HL-60 (cell line): ENCODE results near the gene CARM1. TPM values are rescaled to one million over a fixed set of nuclear protein-coding genes. Genes with fewer than 3 reads are reported as not detected.

ENCODE experiments used
- DNase-seq, 2 experiments: peaks; one replicate each; pipeline ENCODE4 v3.0.0-alpha.2; 2010 to 2020; ENCODE audit warnings: low read depth in 1 of 2, low spot score in 1 of 2
- H3K27ac ChIP-seq: fragments of 250-450 bp; sonication (Bioruptor Pico); replicated peaks from 2 replicates; pipeline ENCODE4 v1.5.1; 2020; ENCODE audit warnings: mild to moderate bottlenecking, moderate library complexity
- H3K27me3 ChIP-seq: fragments of 250-450 bp; sonication (Bioruptor Pico); 2 replicates; pipeline ENCODE4 v1.5.1; 2021; ENCODE audit warnings: mild to moderate bottlenecking, moderate library complexity; ENCODE audit not compliant: insufficient read depth, poor library complexity, severe bottlenecking
- H3K4me3 ChIP-seq: replicated peaks from 2 replicates; pipeline ENCODE4 v1.5.1; 2011; ENCODE audit warnings: mild to moderate bottlenecking, control low read depth, low read length; ENCODE audit not compliant: insufficient read depth
- CTCF ChIP-seq: IDR thresholded peaks from one replicate; pipeline ENCODE4 v1.5.1; 2011; ENCODE audit warnings: low read length, control low read depth, inconsistent platforms; ENCODE audit not compliant: insufficient read depth
- GABPA ChIP-seq: IDR thresholded peaks from 2 replicates; pipeline ENCODE4 v1.6.1; 2012; ENCODE audit warnings: low read depth
- POLR2AphosphoS5 ChIP-seq: IDR thresholded peaks from 2 replicates; pipeline ENCODE4 v1.6.1; 2012; ENCODE audit warnings: low read depth
- REST ChIP-seq: IDR thresholded peaks from 2 replicates; pipeline ENCODE4 v1.6.1; 2012; ENCODE audit warnings: low read depth; ENCODE audit not compliant: insufficient replicate concordance
- SPI1 ChIP-seq: IDR thresholded peaks from 2 replicates; pipeline ENCODE4 v1.6.1; 2012; ENCODE audit warnings: low read depth, mild to moderate bottlenecking, borderline replicate concordance
- microRNA-seq: library from miRNA; unstranded; fragments of <30 nt; microRNA quantifications from one replicate; pipeline ENCODE4, GENCODE V29; 2018

CARM1 gene

GRCh38 chr19:10965398-10965797, 94.0 kb downstream of the CARM1 start:
- H3K27me3 ChIP-seq: no peaks in the 10 kb centered on the region
- H3K27ac ChIP-seq: no peak overlapping the region
- TF ChIP-seq GABPA (no peak), REST (no peak), SPI1 (no peak)
- H3K4me3 ChIP-seq: no peak overlapping the region
- no peak for DNase-seq

GRCh38 chr19:10966809-10967208, 95.5 kb downstream of the CARM1 start:
- DNase-seq: no peak
- Histone ChIP-seq H3K27ac (no peak overlapping the region), H3K4me3 (no peak overlapping the region), H3K27me3 (no peaks in the 10 kb centered on the region)
- TF ChIP-seq POLR2AphosphoS5 (no peak), SPI1 (no peak), GABPA (no peak), REST (no peak), CTCF (no peak)

GRCh38 chr19:10968527-10969135, 97.3 kb downstream of the CARM1 start:
- TF ChIP-seq POLR2AphosphoS5: no peak
- no peak for TF ChIP-seq GABPA
- Histone ChIP-seq H3K27ac (no peak overlapping the region), H3K4me3 (no peak overlapping the region), H3K27me3 (no peaks in the 10 kb centered on the region)
- DNase-seq: no peak

- TF ChIP-seq GABPA (no peak), POLR2AphosphoS5 (no peak), CTCF (no peak)
- no peak for DNase-seq
Observed at GRCh38 chr19:10971107-10971726, 99.9 kb downstream of the CARM1 start.

More at GRCh38 chr19:10971107-10971726, 99.9 kb downstream of the CARM1 start:
- H3K4me3 ChIP-seq: no peak overlapping the region
- no peaks in the 10 kb centered on the region for H3K27me3 ChIP-seq
- H3K27ac ChIP-seq: no peak overlapping the region

Small RNAs within 50 kb of the gene (microRNA-seq; reads per million reads assigned to microRNA genes)
- not detected for gene MIR6793
